OCI-LY7 (cell line): Measurements from ENCODE around the gene ABHD17A. TPM values are rescaled to one million over a fixed set of nuclear protein-coding genes. Genes with fewer than 3 reads are reported as not detected.
A peak's percentile ranks its signal among the peaks of the same experiment; 100 is the strongest.

Experiments
- BruUV-seq: library from RNA; stranded (reverse); fragments of 400-500 nt; replicated peaks from 2 replicates; lab custom pipeline; 2021; lab: Mats Ljungman, UMichigan
- CTCF ChIA-PET: fragments of 300-600 bp; sonication (Branson Sonifier 250); formaldehyde crosslinking; loops from one replicate; lab custom pipeline; 2022; ENCODE audit warnings: antibody characterized with exemption; ENCODE audit not compliant: unreplicated experiment; lab: Charles Lee
- POLR2A ChIA-PET: fragments of 300-600 bp; sonication (Branson Sonifier 250); formaldehyde crosslinking; loops from one replicate; lab custom pipeline; 2022; ENCODE audit warnings: antibody characterized with exemption; lab: Charles Lee
- DNase-seq: peaks from one replicate; pipeline ENCODE4 v3.0.0-alpha.2; 2015; ENCODE audit warnings: low spot score
- H2AFZ ChIP-seq: fragments of 200-600 bp; sonication (generic), shearing (Covaris generic); 2 replicates; pipeline ENCODE4 v1.6.1; 2014; ENCODE audit warnings: mild to moderate bottlenecking, antibody characterized with exemption, low read length, moderate library complexity
- H3K27ac ChIP-seq: fragments of 200-600 bp; sonication (generic); 2 replicates; pipeline ENCODE4 v1.5.1; 2014; ENCODE audit warnings: mixed run types, low read depth, mild to moderate bottlenecking, moderate library complexity, low read length, inconsistent platforms; ENCODE audit not compliant: poor library complexity, severe bottlenecking
- H3K36me3 ChIP-seq: fragments of 200-600 bp; sonication (generic); 2 replicates; pipeline ENCODE4 v1.6.1; 2014; ENCODE audit warnings: mild to moderate bottlenecking, antibody characterized with exemption, low read length, moderate library complexity, mixed read lengths; ENCODE audit not compliant: insufficient read depth
- H3K4me1 ChIP-seq: fragments of 200-600 bp; sonication (generic); 2 replicates; pipeline ENCODE4 v1.5.1; 2014; ENCODE audit warnings: mild to moderate bottlenecking, low read length; ENCODE audit not compliant: insufficient read depth, poor library complexity, severe bottlenecking
- H3K4me2 ChIP-seq: fragments of 200-600 bp; sonication (generic); 2 replicates; pipeline ENCODE4 v1.6.1; 2014; ENCODE audit warnings: mild to moderate bottlenecking, low read length
- H3K4me3 ChIP-seq: fragments of 200-600 bp; sonication (generic); 2 replicates; pipeline ENCODE4 v1.5.1; 2014; ENCODE audit warnings: mild to moderate bottlenecking, low read depth, low read length; ENCODE audit not compliant: poor library complexity, severe bottlenecking
- H3K79me2 ChIP-seq: fragments of 200-600 bp; sonication (generic); 2 replicates; pipeline ENCODE4 v1.6.1; 2016; ENCODE audit warnings: low read depth, mild to moderate bottlenecking, low read length, moderate library complexity, mixed read lengths; ENCODE audit not compliant: insufficient read depth
- H3K9me2 ChIP-seq: fragments of 200-600 bp; sonication (generic); 2 replicates; pipeline ENCODE4 v1.6.1; 2016; ENCODE audit warnings: mild to moderate bottlenecking, low read length, mixed read lengths; ENCODE audit not compliant: insufficient read depth
- H3K9me3 ChIP-seq: fragments of 200-600 bp; sonication (generic); 2 replicates; pipeline ENCODE4 v1.6.1; 2014; ENCODE audit warnings: mild to moderate bottlenecking, mixed run types, low read length, mixed read lengths
- H4K20me1 ChIP-seq: fragments of 200-600 bp; sonication (generic); 2 replicates; pipeline ENCODE4 v1.6.1; 2014; ENCODE audit warnings: mild to moderate bottlenecking, antibody characterized with exemption, low read length, moderate library complexity, mixed read lengths; ENCODE audit not compliant: insufficient read depth
- CTCF ChIP-seq: fragments of 200-600 bp; sonication (generic); conservative IDR thresholded peaks from 2 replicates; pipeline ENCODE4 v1.5.1; 2014; ENCODE audit warnings: mild to moderate bottlenecking, antibody characterized with exemption, low read length, moderate library complexity, mixed read lengths
- EZH2phosphoT487 ChIP-seq: fragments of 200-600 bp; sonication (generic); IDR thresholded peaks from 2 replicates; pipeline ENCODE4 v1.6.1; 2018; ENCODE audit warnings: low read depth, borderline replicate concordance, mild to moderate bottlenecking, mixed run types, antibody characterized with exemption, low read length, moderate library complexity, mixed read lengths
- intact Hi-C: fragments of 100-400 bp; cut with micrococcal nuclease; formaldehyde crosslinking; loops from one replicate; pipeline ENCODE4 v1.10.0; 2022; ENCODE audit not compliant: unreplicated experiment
- total RNA-seq, 2 experiments: library from RNA; depleted of rRNA in 1 of 2; stranded (reverse); fragments of >200 nt in 1 of 2; shearing (Covaris generic) in 1 of 2; gene quantifications; 2 replicates each; pipeline ENCODE4 v1.2.3, GENCODE V29; 2014 to 2022

The ABHD17A gene
- total RNA-seq, 2 experiments from 2014 or later = 71.3 to 130 TPM

- peaks cover 22% of the 10 kb centered on the region for H3K4me1 ChIP-seq
- H3K9me3 ChIP-seq = no peaks in the 10 kb centered on the region
- TF ChIP-seq CTCF = no peak
- no peak for TF ChIP-seq EZH2phosphoT487
- peaks cover 22% of the 10 kb centered on the region for H3K79me2 ChIP-seq
- H3K27ac ChIP-seq = peak overlapping the region; percentile 82
- POLR2A ChIA-PET = interaction anchor here (0.5 to 1.1 kb wide), 4 partner anchors 9 to 205 kb away, joined by 3 to 6 read pairs (median 4); no protein-coding TSS in a partner anchor
- DNase-seq = no peak
- peak overlapping the region; percentile 70 for H3K4me2 ChIP-seq
- no peak overlapping the region for H2AFZ ChIP-seq
- CTCF ChIA-PET = interaction anchor here (1.4 kb wide), 1 partner anchor 11 kb away, joined by 12 read pairs; no protein-coding TSS in a partner anchor
- BruUV-seq = no TSS peak
- peak overlapping the region; percentile 72 for H3K4me3 ChIP-seq
- peaks cover 32% of the 10 kb centered on the region for H3K36me3 ChIP-seq
- H3K9me2 ChIP-seq = no peaks in the 10 kb centered on the region
- intact Hi-C loops = loop anchor here (2.0 kb wide), 1 partner anchor 17 kb away; no protein-coding TSS in a partner anchor
- peaks cover 17% of the 10 kb centered on the region for H4K20me1 ChIP-seq
Measured at GRCh38 chr19:1865172-1866010, 19.9 kb downstream of the ABHD17A start.

- H3K9me2 ChIP-seq = no peaks in the 10 kb centered on the region
- POLR2A ChIA-PET = interaction anchor here (1.0 to 1.1 kb wide), 2 partner anchors 10 to 40 kb away, joined by 3 to 4 read pairs; no protein-coding TSS in a partner anchor
- peaks cover 30% of the 10 kb centered on the region for H3K79me2 ChIP-seq
- H3K27ac ChIP-seq = peak overlapping the region; percentile 82
- H2AFZ ChIP-seq = peak overlapping the region; percentile 11; the same call in 1 of the 2 replicates
- TSS peak; percentile 82 for BruUV-seq
- peaks cover 17% of the 10 kb centered on the region for H4K20me1 ChIP-seq
- peak overlapping the region; percentile 70 for H3K4me2 ChIP-seq
- peak; percentile 82 for DNase-seq
- TF ChIP-seq CTCF (peak; percentile 77), EZH2phosphoT487 (no peak)
- H3K9me3 ChIP-seq = no peaks in the 10 kb centered on the region
- intact Hi-C loops = loop anchor here (1.0 to 2.0 kb wide), 2 partner anchors 18 to 41 kb away; partner anchors contain the start of genes ADAT3 and SCAMP4
- CTCF ChIA-PET = interaction anchor here (0.7 to 1.4 kb wide), 2 partner anchors 12 to 216 kb away, joined by 7 to 12 read pairs; no protein-coding TSS in a partner anchor
- peaks cover 29% of the 10 kb centered on the region for H3K4me1 ChIP-seq
- peaks cover 26% of the 10 kb centered on the region; the same call in 1 of the 2 replicates for H3K36me3 ChIP-seq
- H3K4me3 ChIP-seq = peak overlapping the region; percentile 72
Measured at GRCh38 chr19:1864480-1865171, 20.7 kb downstream of the ABHD17A start.
